Left ventricle myocardium inferior (tissue), 1 donor: ENCODE measurements around the gene PLA2G2C. TPM values are rescaled to one million over a fixed set of nuclear protein-coding genes. Genes with fewer than 3 reads are reported as not detected.

ENCODE experiments used
- DNase-seq: peaks from one replicate; pipeline ENCODE4 v3.0.0-alpha.2; 2020
- H3K27ac ChIP-seq: fragments of 200-600 bp; replicated peaks from 2 replicates; pipeline ENCODE4 v1.8.0; 2021
- H3K27me3 ChIP-seq: fragments of 200-600 bp; 2 replicates; pipeline ENCODE4 v1.8.0; 2021; ENCODE audit warnings: low read depth
- H3K36me3 ChIP-seq: fragments of 200-600 bp; 2 replicates; pipeline ENCODE4 v1.8.0; 2021
- H3K4me1 ChIP-seq: fragments of 200-600 bp; 2 replicates; pipeline ENCODE4 v1.8.0; 2021
- H3K4me3 ChIP-seq: fragments of 200-600 bp; 2 replicates; pipeline ENCODE4 v1.8.0; 2021; ENCODE audit warnings: mild to moderate bottlenecking, moderate library complexity
- H3K9me3 ChIP-seq: fragments of 200-600 bp; replicated peaks from 2 replicates; pipeline ENCODE4 v1.8.0; 2021
- intact Hi-C: fragments of 100-400 bp; cut with micrococcal nuclease; formaldehyde crosslinking; loops from one replicate; pipeline ENCODE4 v1.11.0; 2022
- total RNA-seq: library from RNA; stranded (reverse); fragmentation: NEBNext Ultra II Directional; extraction: Animal tissue kit (Norgen Biotek cat#: 25700); gene quantifications from one replicate; pipeline ENCODE4 v1.2.1, GENCODE V29; 2021
- TF ChIP-seq, protein P1 (sequence below): fragments of 200-600 bp; IDR thresholded peaks from 2 replicates; pipeline ENCODE4 v1.8.0; 2021; ENCODE audit warnings: antibody characterized with exemption, mild to moderate bottlenecking, borderline replicate concordance
- donor health status: DM: no; HTN: yes; CAD: no; lungs with severe emphysema.

The PLA2G2C gene
- total RNA-seq, 1 donor from 2014 or later = not detected

DNA sequence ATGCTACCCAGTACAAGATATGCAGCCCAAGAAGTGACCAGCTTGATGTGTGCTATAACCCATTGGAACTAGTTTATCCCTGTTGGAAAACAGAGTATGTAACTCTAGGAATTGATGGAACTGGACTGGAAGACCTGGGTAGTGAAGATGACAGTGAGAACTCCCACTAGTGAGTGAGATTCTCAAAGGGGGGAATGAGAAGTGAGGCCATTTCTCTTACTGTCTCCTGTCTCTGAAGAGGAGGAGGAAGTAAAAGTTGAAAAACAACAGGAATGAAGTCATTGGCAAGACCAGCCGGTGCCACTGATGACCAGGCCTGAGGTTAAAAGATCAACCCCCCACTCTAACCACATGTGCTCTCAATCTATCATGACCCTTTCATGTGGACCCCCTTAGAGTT, 26.3 kb downstream of the PLA2G2C start:
- TF ChIP-seq, protein P1, sequence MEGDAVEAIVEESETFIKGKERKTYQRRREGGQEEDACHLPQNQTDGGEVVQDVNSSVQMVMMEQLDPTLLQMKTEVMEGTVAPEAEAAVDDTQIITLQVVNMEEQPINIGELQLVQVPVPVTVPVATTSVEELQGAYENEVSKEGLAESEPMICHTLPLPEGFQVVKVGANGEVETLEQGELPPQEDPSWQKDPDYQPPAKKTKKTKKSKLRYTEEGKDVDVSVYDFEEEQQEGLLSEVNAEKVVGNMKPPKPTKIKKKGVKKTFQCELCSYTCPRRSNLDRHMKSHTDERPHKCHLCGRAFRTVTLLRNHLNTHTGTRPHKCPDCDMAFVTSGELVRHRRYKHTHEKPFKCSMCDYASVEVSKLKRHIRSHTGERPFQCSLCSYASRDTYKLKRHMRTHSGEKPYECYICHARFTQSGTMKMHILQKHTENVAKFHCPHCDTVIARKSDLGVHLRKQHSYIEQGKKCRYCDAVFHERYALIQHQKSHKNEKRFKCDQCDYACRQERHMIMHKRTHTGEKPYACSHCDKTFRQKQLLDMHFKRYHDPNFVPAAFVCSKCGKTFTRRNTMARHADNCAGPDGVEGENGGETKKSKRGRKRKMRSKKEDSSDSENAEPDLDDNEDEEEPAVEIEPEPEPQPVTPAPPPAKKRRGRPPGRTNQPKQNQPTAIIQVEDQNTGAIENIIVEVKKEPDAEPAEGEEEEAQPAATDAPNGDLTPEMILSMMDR = no peak
- H3K27me3 ChIP-seq = peaks cover 14% of the 10 kb centered on the region
- H3K36me3 ChIP-seq = no peaks in the 10 kb centered on the region
- peaks cover 43% of the 10 kb centered on the region for H3K9me3 ChIP-seq
- H3K27ac ChIP-seq = no peak overlapping the region
- H3K4me3 ChIP-seq = no peak overlapping the region
- DNase-seq = no peak
- peaks cover 10% of the 10 kb centered on the region for H3K4me1 ChIP-seq
- intact Hi-C loops = no loop called here

DNA sequence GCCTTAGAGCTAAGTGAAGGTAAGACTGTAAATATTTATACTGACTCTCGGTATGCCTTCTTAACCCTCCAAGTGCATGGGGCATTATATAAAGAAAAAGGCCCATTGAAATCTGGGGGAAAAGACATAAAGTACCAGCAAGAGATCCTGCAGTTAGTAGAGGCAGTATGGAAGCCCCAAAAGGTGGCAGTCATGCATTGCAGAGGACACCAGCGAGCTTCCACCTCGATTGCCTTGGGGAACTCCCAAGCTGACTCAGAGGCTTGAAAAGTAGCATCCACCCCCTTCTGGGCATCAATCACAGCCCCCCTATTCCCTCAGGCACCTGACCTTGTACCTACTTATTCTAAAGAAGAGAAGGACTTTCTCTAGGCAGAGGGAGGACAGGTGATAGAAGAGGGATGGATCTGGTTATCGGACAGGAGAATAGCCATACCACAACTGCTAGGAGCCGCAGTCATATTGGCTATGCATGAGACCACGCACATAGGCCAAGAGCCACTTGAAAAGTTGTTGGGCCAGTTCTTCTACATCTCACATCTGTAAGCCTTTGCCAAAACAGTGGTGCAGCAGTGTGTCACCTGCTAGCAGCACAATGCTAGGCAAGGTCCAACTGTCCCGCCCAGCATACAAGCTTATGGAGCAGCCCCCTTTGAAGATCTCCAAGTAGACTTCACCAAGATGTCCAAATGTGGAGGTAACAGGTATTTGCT, 27.8 kb downstream of the PLA2G2C start:
- Histone ChIP-seq H3K27me3 (peaks cover 8% of the 10 kb centered on the region), H3K36me3 (no peaks in the 10 kb centered on the region), H3K9me3 (peaks cover 43% of the 10 kb centered on the region), H3K4me1 (no peaks in the 10 kb centered on the region), H3K4me3 (no peak overlapping the region), H3K27ac (no peak overlapping the region)
- intact Hi-C loops = no loop called here
- DNase-seq = no peak
- TF ChIP-seq, protein P1 = no peak

DNA sequence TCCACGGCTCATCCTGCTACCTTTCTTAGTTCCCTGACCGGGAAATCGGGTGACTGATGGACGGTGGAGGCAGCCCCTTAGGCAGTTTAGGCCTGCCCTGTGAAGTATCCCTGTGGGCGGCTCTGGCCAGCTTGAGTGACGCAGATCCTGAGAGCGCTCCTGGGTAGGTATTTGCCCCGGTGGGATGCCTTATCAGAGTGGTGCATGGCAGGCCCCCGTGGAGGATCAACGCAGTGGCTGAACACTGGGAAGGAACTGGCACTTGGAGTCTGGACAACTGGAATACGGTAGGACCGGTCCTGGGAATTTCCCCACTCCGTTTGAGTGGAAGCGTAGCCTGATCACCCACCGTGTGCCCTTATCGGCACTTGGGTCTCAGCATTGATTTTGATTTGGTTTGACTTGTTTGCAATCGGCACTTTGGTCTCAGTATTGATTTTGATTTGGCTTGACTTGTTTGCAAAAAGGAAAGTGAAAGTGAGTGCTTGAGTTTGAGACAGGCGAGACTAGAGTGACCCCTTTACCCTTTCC, 32.0 kb downstream of the PLA2G2C start:
- Histone ChIP-seq H3K27me3 (peaks cover 17% of the 10 kb centered on the region), H3K4me3 (peak overlapping the region; percentile 41), H3K36me3 (no peaks in the 10 kb centered on the region), H3K4me1 (peaks cover 18% of the 10 kb centered on the region), H3K9me3 (peaks cover 14% of the 10 kb centered on the region), H3K27ac (peak overlapping the region; percentile 16)
- intact Hi-C loops = loop anchor here (5.0 kb wide), 1 partner anchor 237 kb away; no protein-coding TSS in a partner anchor
- TF ChIP-seq, protein P1 = no peak
- no peak for DNase-seq

DNA sequence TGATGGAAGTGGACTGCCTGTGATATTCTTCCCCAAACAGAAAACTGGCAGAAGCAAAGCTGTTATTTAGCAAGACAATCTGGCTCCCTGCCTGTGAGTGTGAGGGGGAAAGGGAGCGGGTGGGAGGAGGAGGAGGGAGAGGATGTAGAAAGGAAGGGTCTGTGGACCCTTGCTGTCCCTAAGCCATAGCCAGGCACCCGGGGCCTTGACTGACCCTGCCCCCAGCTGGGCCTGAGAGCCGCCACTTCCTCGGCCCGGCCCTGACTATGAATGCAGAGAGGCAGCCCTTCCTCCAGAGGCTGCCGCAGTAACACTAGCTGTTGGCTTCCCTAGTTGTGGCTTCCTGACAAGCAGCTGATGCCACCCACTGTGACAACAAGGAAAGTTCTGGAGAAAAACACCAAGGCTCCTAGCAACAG, 33.3 kb downstream of the PLA2G2C start:
- peak overlapping the region; percentile 55 for H3K27ac ChIP-seq
- peaks cover 30% of the 10 kb centered on the region for H3K27me3 ChIP-seq
- no peak overlapping the region for H3K4me3 ChIP-seq
- TF ChIP-seq, protein P1 = no peak
- DNase-seq = peak; percentile 43
- peaks cover under 1% of the 10 kb centered on the region for H3K9me3 ChIP-seq
- intact Hi-C loops = loop anchor here (5.0 kb wide), 1 partner anchor 236 kb away; no protein-coding TSS in a partner anchor
- no peaks in the 10 kb centered on the region for H3K36me3 ChIP-seq
- peaks cover 18% of the 10 kb centered on the region for H3K4me1 ChIP-seq

DNA sequence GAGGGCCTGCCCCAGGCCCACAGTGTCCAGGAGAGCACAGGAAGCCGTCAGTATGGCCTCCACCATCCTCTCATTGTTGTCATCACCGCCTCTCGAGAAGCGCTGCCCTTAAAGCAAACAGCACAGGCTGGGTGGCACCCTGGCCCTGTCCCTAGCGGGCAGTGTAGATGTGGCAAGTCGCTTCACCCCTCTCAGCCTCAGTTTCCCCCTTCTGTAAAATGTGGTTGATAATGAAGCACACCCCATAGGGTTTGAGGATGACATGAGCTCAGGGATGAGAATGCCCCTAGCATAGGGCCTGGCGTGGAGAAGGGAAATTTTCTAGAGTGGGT, 33.8 kb downstream of the PLA2G2C start:
- intact Hi-C loops = loop anchor here (5.0 kb wide), 1 partner anchor 235 kb away; no protein-coding TSS in a partner anchor
- TF ChIP-seq, protein P1 = no peak
- Histone ChIP-seq H3K27me3 (peaks cover 33% of the 10 kb centered on the region), H3K36me3 (no peaks in the 10 kb centered on the region), H3K9me3 (no peaks in the 10 kb centered on the region), H3K27ac (peak overlapping the region; percentile 55), H3K4me3 (peak overlapping the region; percentile 61), H3K4me1 (peaks cover 18% of the 10 kb centered on the region)
- no peak for DNase-seq
